Stimulated activated CD4-positive, alpha-beta T cell treated with anti-CD3 and anti-CD28 coated beads, Interleukin-12 subunit alpha, Interleukin-12 subunit beta, amount 100 ng/mL, for 48 hours (primary cell): ENCODE data around the gene TXNDC5.
"Not testable (repeated sequence)": the region's sequence is repeated elsewhere in the genome, so short reads cannot be mapped to it uniquely, and the experiment has no call there.

Source experiments
- DNase-seq, 3 donors: peaks; one replicate each; pipeline ENCODE4 v3.0.0-alpha.2; 2020; ENCODE audit warnings: low read depth in 2 of 3, low spot score in 1 of 3

The TXNDC5 gene

GRCh38 chr6:7897461-7898192 lies 13.0 kb downstream of the TXNDC5 start:
- no peak for DNase-seq

- no peak for DNase-seq
Observed at GRCh38 chr6:7896465-7896987, 14.1 kb downstream of the TXNDC5 start.

DNA sequence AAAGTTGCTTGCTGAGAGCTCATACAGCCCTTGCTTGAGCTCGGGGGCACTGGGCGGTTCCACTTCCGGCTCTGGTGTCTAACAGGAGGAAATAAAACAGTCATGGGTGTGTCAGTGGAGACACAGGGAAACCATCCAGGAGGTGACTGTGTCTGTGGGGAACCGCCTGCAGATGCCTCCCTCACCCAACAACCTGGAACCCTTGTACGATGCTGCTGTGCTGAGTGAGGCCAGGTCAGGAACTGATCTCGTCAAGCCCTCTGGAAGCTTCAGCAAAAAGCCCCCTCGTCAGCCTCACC lies 15.5 kb downstream of the TXNDC5 start:
- no peak for DNase-seq

DNA sequence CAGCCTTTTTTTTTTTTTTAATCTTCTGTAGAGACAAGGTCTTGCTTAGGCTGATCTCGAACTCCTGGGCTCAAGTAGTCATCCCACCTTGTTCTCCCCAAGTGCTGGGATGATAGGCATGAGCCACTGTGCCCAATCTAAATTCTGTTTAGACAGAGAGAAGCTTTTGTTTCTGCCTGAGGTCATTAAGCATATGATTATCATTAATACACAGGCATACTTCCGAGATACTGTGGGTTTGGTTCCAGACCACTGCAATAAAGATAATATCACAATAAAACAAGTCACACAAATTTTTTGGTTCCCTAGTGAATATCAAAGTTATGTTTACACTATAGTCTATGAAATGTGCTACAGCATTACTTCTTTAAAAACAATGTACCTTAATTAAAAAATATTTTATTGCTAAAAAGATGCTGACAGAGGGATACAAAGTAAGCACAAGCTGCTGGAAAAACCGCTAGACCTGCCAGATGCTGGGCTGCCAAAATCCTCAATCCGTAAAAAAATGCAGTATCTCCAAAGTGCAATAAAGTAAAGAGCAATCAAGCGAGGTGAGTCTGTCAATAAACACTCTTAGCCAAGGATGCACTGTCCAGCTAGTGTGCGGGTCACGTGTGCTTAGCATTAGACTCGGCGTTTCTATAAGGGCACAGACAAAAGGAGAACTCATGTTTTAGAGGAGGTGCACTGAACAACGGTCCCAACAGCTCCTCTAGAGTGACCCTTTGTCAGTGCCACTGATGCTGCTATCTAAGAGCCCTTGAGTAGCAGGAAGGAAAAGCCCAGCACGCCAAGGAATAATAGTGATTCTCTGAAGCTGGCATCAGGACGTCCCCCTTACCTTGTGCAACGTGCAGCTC lies 16.1 kb downstream of the TXNDC5 start:
- DNase-seq: no peak

GRCh38 chr6:7893342-7893741 lies 17.2 kb downstream of the TXNDC5 start:
- no peak for DNase-seq

DNA sequence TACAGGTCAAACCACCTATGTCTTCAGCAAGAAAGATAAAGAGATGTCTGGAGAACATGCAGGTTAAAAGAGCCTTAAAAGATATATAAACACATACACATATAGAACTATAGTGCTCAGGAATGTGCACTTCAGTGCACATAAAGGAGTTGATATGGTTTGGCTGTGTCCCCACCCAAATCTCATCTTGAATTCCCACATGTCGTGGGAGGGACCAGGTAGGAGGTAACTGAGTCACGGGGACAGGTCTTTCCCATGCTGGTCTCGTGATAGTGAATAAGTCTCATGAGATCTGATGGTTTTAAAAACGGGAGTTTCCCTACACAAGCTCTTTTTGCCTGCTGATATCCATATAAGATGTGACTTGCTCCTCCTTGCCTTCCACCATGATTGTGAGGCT lies 18.2 kb downstream of the TXNDC5 start:
- DNase-seq: not testable (repeated sequence)

DNA sequence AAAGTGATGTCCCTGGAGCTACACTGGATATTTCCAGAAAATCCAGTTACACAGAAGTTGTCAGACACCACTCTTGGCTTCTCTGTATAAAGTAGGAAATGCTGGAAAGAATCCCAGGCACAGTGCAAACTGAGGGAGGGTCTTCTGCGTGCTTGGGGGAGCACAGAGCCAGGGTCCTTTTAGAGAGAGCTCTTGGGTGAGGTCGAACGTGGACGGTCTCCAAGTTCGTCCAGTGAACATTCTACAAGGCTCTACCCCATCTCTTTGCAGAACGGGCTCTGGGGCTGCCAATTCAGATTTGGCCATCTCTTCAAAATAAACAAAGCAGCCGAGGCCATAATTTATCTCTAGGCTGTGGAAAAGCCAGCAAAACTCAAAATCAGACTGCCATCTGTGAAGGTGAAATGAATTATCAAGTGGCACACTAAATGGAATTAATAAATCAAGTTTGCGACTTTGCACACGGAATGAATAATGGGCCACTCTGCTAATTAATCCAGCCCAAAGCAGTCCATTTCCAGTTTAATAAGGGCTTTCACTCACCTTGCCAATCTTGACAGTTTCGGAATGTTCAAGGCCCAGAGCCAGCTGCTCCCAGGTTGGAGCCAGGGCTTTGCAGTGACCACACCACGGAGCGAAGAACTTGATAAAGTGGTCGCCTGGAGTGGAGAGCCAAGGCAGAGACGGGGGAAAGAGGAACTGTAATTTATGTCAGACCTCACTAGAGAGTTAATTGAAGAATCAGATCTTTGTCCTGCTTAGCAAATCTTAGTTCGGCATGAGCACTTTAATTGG lies 19.3 kb downstream of the TXNDC5 start:
- no peak for DNase-seq

DNA sequence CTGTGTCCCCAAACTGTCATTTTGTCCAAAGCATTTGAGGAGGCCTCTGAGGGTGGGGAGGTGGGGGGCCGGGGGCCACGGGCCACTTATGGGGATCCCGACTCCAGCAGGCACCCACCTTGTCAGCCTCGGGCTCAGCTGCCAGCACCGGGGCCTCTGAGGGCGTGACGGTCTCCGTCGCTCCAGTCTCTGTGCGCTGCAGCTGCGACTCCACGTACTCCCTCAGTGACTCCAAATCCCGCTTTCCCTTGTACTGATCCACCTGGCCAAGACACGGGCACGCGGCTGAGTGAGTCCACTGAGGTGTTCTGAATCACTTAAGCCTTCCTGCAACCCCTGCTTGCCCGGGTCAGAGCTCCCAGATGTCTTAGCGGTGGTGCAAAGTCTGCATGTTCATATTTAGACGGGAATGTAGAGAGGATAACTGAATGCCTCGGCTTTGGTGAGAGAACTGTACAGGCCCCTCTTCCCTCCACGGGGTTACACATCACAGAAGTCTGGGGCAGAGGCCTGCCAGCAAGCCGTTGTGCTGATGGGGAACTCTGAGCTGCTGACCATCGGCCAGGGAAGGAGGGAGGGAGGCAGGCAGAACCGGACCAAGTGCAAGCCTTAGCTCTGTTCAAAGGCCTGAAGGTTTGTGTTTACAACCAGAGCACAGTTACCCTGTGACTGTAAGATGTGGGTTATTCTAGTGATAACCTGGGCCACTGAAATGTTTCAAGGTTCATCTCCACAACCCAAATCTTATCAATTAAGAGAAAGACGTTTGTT lies 21.8 kb downstream of the TXNDC5 start:
- DNase-seq: no peak

GRCh38 chr6:7887278-7887991 lies 23.2 kb downstream of the TXNDC5 start:
- DNase-seq: no peak

GRCh38 chr6:7886132-7886531 lies 24.5 kb downstream of the TXNDC5 start:
- DNase-seq: no peak

GRCh38 chr6:7883381-7883780 lies 27.2 kb downstream of the TXNDC5 start:
- DNase-seq: no peak

GRCh38 chr6:7882505-7883257 lies 27.9 kb downstream of the TXNDC5 start:
- DNase-seq: no peak

- DNase-seq: no peak
Observed at GRCh38 chr6:7881765-7882500, 28.7 kb downstream of the TXNDC5 start.

GRCh38 chr6:7880718-7881107 lies 29.9 kb downstream of the TXNDC5 start:
- no peak for DNase-seq

DNA sequence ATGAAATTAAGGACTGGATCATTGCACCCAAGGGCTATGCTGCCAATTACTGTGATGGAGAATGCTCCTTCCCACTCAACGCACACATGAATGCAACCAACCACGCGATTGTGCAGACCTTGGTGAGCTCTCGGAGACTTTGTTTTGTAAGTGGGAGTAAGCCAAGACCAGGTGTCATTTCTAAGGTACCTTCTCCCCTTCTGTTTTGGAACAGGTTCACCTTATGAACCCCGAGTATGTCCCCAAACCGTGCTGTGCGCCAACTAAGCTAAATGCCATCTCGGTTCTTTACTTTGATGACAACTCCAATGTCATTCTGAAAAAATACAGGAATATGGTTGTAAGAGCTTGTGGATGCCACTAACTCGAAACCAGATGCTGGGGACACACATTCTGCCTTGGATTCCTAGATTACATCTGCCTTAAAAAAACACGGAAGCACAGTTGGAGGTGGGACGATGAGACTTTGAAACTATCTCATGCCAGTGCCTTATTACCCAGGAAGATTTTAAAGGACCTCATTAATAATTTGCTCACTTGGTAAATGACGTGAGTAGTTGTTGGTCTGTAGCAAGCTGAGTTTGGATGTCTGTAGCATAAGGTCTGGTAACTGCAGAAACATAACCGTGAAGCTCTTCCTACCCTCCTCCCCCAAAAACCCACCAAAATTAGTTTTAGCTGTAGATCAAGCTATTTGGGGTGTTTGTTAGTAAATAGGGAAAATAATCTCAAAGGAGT lies 30.4 kb downstream of the TXNDC5 start:
- no peak for DNase-seq

- no peak for DNase-seq
Observed at GRCh38 chr6:7879579-7879978, 31.0 kb downstream of the TXNDC5 start.

DNA sequence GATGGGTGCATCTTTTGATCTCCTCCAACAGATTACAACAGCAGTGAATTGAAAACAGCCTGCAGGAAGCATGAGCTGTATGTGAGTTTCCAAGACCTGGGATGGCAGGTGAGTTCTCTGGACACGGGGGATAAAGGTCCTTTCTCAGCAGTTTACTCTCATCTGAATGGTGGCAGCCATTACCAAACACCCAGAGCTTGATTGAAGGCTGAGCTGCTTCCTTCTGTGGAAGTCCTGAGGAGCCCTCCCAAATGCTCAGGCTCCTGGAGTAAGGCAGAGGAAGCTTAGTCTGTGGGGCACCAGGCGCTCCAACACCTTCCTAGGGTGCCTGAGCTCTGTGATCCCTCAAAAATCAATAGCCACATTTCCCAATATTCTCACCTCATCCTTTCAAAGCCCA lies 31.5 kb downstream of the TXNDC5 start:
- no peak for DNase-seq

DNA sequence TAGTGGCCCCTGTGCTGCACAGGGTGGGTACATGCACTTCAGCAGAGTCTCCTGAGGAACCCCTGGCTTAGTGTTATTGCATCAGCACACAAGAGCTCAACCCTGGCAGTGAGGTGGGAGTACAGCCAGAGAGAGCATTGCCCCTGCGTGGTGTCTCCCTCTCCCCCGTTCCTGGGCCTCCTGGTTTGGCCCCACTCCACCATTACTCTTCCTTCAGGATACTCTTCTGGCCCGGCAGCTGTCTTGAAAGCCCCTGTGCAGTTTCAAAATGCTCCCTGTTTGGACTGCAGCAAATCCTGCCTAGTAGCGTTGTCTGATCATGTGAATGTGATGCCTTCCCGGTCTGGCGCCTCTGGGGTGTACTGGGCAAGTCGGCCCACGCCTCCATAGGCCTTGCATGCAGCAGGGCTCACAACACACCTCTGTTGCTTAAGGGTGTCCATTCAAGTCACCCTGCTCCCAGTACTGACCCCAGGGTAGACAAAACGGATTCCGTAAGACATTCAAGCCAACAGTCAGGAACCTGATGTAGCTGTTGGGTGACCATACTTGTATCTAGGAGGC lies 32.1 kb downstream of the TXNDC5 start:
- no peak for DNase-seq
